ENCODE results near the gene STX11.
"Not testable (repeated sequence)": the region's sequence is repeated elsewhere in the genome, so short reads cannot be mapped to it uniquely, and the experiment has no call there.

Gene STX11

DNA sequence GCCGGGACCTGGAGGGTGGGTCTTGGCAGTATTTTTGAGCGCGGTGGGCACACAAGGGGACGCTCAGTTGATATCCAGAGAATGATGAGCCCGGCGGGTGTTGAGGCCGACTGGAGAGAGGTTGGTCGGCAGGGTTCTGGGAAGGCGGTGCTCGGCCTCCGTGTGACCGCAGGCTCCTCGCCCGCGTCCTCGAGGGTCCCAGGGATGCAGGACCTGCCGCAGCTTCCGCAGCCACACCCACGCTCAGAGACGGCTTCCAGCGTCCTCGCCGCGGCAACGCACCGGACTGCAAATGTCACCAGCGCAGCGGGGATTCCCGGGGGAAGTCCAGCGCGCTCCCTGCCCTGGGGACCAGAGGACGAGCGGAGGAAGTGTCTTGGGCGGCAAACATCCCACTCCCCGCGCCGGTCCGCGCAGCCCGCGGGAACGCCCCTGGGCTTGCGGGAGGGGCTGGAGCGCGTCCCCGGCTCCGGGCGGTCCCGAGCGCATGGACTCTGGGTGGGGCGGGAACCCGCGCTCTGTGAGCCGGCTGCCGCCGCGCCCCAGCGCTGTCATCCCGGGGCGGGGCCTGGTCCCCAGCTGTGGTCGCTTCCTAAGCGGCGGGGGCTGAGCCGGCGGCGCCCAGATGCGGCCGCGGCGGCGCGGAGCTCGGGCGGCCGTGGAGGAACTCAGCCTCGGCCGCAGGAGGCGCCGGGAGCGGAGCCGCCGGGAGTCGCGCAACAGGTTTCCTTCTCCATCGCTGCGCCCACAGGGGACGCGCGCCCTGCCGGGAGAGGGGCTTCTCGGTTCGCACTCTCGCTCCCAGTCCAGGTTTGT, at the start of gene STX11:
TSS of gene STX11 (plus strand) at position 624 of the 816 bp plus-strand sequence. CDS start 36,111 bp downstream, outside the sequence.
- DNase-seq: peak; percentile 48 to 74 (median 55)

DNA sequence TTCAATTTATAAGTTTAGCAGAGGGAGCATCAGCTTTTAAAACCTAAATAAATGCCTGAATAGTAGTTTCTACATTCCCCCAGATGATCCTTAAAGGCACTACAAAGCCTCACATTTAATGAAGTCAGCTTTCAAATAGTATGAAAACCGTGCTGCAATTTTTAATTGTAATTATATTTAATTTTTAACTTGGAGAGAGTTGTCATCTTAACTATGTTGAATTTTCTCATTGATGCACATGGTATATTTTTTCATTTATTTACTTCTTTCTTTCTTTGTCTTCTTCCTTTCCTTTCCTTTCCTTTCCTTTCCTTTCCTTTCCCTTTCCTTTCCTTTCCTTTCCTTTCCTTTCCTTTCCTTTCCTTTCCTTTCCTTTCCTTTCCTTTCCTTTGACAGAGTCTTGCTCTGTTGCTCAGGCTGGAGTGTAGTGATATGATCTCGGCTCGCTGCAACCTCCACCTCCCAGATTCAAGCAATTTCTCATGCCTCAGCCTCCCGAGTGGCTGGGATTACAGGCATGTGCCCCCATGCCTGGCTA, 47.2 kb upstream of the STX11 start:
- DNase-seq: no peak

DNA sequence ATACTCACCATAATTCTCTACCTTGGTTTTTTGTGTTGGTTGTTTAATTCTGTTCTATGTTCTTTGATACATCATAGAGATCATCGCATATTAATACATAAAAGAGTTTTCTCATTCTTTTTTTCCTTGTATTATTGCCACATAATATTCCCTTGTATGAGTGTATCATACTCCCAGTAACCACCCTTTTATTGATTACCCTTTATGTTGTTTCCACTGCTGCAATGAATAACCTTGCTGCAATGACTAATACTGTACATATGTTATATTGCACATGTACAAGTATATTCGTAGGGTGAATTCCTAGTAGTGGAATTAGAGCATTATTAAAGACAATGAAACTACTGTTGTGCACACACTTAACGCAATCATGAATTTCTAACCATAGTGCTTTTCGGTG, 45.8 kb upstream of the STX11 start:
- no peak for DNase-seq

DNA sequence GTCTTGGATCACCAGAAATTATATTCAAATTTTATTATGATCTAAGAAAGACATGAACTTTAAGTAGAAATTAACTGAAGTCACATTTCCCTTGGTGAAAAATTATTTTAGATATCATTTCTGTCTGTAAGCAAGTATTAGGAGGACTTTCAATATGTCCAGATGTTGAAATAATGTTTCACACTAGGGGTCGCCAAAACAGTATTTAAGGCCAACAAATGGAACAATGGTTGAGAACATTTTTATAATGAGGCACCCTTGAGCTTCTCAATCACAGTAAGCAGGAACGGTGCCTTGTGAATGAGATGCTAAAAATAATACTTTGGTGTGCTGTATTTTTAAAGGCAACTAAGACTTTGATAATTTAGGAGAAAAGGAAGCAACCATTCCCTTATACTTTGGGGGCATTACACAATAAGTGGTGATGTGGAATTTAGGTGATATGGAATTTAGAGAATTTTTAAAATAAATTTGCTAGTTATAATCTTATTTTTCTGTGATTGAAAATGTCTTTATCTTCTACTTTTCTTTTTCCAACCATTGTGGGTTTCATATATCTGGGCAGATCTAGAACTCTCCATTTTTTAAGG, 45.3 kb upstream of the STX11 start:
- no peak for DNase-seq

DNA sequence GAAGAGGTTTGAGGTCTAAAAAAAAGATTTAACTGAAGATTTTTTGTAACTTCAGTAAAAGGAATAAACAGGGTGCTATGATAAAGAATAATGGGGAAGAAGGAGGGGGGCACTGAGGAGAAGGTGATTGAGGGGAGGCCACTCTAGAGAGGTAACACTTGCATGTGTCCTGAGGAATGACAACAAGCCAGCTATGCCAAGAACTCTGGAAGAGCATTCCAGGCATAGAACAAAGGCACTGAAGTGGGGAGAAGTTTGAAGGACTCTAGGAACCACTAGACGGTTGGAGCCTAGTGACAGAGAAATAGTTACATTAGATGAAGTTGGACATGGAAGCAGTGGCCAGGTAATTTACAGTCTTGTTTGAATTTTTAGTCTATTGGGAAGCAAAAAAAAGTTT, 44.1 kb upstream of the STX11 start:
- DNase-seq: no peak

DNA sequence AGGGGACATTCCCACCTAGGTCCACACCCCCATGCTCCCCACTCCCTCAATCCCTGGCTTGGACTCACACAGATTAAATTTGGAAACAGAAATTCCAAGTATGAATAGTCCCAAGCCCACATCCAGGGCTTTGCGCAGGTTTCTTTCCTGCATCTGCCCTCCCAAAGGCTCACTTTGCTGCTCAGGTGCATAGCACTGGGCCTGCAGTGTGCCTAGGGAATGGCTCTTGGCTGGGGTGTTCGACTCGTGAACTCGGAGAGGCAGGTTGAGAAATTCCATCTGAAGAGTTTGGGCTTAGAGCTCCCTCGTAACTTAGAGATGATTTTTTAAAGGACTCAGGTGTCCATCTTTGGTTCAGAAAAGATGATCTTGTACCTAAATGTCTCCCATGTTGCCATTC, 40.1 kb upstream of the STX11 start:
- DNase-seq: no peak

DNA sequence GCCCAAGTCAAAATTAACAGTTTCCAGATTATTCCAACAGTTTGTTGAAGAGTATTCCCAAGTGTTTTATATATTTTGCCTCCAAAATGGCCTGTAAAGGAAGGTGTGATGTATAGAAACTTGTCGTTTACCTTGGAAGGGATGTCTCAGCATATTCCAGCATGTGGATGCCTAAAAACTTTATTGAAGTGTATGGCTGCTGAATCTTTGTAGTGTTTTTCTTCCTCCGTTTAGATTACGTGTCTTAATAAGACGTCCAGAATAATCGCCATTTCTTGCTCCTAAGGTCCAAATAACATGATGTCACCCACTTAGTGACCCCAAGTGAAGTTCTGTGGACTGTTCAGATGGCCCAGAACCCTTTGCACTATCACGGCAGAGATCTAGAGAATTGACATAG, 37.0 kb upstream of the STX11 start:
- no peak for DNase-seq

DNA sequence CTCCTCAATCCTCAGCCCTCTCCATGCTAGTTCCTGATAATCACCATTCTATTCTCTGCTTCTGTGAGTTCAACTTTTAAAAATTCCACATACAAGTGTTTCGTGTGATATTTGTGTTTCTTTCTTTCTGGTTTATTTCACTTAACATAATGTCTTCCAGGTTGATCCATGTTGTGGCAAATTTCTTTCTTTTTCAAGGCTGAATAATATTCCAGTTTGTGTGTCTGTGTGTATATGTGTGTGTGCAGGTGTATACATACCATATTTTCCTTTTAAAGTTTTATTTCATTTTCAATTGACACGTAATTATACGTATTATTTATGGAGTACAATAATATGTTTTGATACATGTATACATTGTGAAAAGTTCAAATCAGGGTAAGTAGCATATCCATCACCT, 35.1 kb upstream of the STX11 start:
- no peak for DNase-seq

DNA sequence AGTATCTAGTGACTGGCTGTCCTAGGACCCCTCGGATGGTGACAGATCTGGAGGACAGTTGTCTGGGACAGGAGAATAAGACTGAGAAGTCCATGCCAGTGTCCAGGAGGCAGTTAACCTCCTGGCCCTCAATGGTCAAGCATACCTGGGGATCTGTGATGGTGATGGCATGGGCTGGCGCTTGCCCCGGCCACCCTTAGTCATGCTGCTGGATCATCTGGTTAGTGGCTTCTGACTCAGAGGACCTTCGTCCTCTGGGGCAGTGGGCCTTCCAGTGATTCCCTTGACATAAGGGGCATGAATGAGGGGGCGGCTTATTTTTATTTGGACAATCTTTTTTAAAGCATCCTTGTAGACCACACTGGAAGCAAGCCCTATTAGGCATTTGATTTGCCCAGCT, 30.9 kb upstream of the STX11 start:
- DNase-seq: no peak

DNA sequence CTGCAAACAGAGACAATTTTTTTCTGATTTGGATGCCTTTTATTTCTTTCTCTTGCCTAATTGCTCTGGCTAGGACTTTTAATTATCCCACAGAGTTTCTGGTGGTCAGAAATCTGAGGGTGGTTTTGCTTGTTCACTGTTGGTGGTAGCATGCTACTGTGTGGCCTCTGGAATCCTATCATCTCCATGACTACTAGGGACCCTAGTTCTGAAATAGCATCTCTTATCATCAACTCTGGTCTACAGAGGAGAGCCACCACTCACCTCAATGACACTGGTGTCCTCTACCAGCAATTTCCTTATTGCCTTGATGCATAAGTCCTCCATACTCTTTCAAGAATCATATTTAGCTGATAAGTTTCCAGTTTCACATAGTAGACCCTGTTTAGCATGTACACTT, 27.5 kb upstream of the STX11 start:
- DNase-seq: no peak

DNA sequence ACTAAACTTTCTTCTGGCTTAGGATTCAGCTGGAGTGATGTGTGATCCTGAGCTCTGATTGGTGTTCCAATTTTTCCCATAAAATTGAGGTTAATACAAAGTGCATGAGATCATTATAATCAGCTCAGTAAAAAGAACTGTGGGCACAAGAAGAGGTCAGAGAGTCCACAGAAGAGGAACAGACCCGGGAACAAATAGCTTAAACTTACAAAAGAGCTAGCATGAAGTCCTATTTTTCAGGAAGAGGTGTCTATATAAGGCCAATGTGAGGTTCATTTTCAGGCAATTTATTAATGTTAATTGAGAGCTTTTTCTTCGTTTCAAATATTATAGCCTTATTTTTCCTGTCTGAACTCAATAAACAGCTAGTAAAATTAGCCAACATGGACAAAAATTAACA, 26.9 kb upstream of the STX11 start:
- DNase-seq: no peak

DNA sequence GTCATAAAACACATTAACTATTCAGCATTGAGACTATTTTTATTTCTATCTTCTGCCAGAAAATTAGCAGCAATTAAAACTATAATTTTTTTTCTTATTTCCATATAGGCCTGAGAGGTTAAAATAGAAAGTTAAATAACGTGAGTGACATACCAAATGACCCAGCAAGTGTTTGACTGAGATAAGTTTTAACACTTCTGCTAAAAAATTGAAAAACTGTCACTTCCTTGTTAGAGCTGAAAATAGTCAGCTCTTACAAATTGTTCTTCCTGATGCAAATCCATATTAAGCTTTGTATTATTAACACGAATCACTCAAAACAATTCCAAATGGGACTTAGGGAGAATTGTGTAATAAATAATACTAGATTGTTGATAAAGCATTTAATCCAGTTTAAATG, 26.5 kb upstream of the STX11 start:
- DNase-seq: no peak

DNA sequence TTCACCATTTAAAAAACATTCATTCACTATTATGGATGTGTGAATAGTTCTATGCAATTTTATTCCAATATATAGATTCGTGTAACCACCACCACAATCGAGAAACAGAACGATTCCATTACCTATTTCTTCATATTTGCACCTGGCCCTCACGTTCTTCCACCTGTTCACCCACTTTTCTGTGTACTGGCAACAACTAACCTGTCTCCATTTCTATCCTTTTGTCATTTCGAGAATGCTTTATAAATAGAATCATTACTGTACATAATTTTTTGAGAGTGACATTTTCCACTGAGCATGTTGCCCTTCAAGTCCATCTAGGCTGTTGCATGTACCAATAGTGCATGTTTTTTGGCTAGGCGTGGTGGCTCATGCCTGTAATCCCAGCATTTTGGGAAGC, 23.2 kb upstream of the STX11 start:
- no peak for DNase-seq

DNA sequence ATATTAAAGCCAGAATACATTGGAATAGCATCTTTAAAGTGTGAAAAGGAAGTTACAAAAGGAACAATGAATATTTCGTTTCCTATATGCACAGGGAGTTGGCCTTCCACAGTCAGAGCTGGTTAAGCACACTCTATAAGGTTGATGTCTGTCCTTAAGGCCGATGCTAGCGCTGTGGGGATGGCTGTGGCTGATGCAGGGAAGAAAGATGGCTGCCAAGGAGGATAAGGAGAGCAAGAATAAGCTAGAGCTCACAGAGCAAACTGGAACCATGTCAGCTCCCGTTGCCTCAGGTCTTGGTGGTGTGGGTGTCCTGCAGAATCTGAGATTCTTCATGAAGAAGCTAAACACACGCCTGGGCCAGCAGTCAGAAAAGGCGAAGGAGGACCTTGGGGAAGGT, 20.8 kb upstream of the STX11 start:
- no peak for DNase-seq

DNA sequence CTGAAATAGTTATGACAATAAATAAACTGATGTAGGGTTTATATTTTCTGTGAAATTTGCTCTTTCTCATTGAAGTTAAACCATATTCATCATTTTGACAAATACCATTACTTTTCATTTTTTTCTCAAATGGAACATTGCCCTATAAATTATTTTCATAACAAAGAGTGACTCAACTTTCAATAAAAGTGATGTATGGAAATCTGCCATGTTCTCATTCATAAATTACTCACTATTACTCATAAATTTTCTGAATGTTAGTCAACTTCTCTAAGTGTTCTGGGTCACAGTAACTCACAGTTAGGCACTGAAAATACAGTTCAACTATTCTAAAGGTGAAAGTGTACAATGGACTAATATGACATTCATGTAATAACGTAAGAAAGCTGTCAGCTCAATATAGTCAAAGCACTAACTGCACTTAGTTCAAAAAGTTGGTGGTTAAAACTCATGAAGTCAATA, 19.0 kb upstream of the STX11 start:
- no peak for DNase-seq

DNA sequence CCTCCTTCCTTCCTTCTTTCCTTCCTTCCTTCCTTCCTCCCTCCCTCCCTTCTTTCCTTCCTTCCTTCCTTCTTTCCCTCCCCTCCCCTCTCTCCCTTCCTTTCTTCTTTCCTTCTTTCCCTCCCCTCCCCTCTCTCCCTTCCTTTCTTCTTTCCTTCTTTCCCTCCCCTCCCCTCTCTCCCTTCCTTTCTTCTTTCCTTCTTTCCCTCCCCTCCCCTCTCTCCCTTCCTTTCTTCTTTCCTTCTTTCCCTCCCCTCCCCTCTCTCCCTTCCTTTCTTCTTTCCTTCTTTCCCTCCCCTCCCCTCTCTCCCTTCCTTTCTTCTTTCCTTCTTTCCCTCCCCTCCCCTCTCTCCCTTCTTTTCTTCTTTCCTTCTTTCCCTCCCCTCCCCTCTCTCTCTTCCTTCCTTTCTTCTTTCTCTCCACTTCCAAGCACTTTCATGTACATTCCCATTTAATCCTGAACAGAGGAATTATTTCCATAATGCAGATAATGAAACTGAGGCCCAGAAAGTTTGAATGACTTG, 18.1 kb upstream of the STX11 start:
- not testable (repeated sequence) for DNase-seq

DNA sequence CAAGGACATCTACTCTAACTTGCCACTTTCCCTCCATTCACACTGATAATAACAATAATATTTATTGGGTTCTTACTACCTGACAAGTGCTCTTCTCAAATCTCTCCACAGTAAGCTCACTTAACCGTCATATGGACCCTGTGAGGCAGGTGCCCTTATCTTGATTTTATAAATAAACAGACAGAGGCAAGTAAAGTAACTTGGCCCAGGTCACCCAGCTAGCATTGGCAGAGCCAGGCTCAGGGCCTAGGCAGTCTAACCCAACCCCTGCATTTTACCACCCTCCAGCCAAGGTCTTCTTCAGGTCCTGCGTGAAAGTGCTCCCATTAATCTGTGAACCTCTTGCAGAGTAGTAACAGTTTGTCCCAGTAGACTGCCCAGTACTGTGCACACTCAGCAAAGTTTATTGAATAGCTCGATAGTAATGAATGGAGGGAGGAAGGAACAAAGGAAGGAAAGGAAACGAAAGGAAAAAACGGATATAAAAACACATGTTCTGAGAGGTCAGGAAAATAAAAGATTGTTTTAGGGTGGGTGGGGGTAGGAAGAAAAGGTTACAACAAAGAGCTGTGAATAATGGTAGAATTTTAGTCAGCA, 17.0 kb upstream of the STX11 start:
- no peak for DNase-seq

DNA sequence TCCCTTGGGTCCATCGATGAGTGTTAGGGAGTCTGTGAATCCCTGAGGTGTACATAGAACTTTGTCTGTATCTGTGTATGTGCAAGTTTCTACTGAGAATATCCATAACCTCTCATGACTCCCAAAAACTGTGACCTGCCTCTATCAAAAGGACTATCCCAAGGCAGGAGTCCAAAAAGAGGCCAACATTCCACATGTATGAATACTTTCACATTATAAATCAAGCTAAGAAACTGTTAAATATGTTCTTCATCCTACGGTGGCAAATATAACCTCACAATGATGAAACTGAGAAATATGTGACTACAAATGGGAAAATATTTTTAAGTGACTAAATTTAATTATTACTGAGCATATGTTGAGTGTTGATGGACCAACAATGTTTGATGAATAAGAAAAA, 16.1 kb upstream of the STX11 start:
- DNase-seq: no peak

DNA sequence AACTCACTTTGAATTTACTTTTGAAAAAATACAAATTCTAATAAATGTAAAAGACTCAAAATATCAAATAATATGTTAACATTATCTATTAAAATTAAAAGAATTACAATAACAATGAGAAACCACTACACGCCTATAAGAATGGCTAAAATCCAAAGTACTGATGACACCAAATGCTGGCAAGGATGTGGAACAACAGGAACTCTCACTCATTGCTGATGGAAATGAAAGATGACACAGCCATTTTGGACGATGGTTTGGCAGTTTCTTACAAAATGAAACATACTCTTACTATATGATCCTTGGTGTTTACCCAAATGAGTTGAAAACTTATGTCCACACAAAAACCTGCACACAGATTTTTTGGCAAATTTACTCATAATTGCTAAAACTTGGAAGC, 15.6 kb upstream of the STX11 start:
- no peak for DNase-seq

DNA sequence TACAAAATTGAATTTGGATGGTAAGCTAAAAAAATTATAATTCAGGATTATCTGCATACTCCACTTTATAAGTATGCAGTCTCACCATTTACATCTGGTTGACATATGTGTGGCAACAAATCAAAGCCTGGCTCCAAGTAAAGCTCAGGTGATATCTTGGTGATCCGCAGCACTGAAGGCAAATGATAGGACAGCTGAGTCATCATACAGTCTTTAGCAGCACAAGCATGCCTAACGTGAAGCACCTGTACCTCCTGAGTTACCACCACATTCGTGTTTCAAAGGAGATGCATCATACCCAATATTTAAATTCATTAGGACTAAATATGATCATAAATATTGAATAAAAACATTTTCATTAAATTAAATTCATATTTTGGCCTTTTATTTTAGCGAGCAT, 11.8 kb upstream of the STX11 start:
- no peak for DNase-seq

DNA sequence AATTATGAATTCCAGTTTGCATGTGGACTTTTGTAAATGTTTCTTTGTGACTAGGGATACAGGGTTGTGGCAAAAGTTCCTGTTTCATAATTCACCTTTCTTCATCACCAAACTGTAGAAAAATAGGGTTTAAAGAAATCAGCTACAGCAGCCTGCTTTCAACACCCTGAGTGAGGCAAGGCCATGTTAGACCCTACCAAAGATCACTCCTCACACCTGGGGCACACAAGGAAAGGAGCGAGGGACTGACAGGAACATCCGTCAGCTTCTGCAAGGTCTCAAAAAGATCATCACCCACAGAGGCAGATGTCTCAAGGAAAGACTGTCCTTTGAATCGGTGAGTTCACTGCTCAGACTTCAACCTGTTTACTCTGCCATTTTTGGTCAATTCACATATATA, 10.5 kb upstream of the STX11 start:
- DNase-seq: no peak

DNA sequence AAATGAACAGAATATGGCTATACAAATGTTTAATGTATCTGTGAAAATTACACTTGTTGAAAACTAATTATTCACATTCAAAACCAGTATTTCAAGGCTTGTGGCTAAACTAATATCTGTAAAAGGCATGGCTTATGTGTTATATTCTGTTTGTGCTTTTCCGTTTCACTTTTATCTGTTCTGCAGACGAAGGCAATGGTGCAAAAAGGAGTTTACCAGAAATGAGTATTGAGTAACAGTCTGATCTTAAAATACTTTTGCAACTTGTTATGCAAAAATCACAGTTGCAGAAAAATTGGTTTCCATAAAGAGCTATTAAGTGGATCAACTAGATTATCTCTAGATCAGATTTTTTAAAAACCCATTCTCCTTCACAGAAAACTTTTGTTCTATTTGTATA, 9.4 kb upstream of the STX11 start:
- no peak for DNase-seq

DNA sequence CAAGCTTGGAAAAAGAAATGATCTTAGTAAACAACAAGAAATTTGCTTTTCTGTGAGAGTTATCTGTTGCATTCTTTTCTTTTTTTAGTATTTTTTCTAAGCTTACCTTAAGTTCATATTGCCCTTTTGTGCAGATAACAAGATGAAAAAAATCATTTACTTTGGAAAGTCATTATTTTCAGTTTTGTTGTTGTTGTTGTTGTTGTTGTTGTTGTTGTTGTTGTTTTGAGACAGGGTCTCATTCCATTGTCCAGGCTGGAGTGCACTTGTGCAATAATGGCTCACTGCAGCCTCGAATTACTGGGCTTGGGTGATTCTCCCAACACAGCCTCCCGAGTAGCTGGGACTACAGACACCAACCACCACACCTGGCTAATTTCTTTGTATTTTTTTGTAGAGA, 8.8 kb upstream of the STX11 start:
- no peak for DNase-seq

DNA sequence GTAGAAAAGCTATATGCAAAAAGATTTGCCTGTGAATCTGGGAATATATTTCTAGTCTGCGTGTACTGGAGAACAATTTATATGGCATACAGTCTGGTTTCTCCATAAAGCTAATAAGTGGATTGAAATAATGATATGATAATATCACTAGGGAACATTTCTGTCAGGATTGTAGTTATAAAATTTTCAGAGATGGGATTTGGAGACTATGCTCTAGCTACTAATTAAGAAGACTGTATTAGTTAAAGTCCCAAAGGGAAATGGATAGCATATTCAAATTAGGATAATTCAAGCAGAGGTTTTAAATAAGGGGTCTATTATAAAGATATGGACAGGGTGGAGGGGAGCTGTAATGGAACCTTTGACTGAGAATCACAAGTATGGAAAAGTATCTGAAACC, 7.2 kb upstream of the STX11 start:
- DNase-seq: no peak

Measured in activated naive CD4-positive, alpha-beta T cell (primary cell).